SK-N-SH (cell line): ENCODE measurements around the gene ATAD1. TPM values are rescaled to one million over a fixed set of nuclear protein-coding genes. Genes with fewer than 3 reads are reported as not detected.

ENCODE experiments used
- CTCF ChIA-PET: fragments of 300-600, 350-600 bp; formaldehyde crosslinking; extraction: SDS; loops from one replicate; lab custom pipeline; 2021; lab: Yijun Ruan, JAX
- POLR2A ChIA-PET: fragments of 350-600 bp; sonication (Branson Sonifier 250); formaldehyde crosslinking; extraction: SDS; loops from one replicate; lab custom pipeline; 2020; ENCODE audit warnings: antibody characterized with exemption, inconsistent platforms; lab: Yijun Ruan, JAX
- DNase-seq: peaks from one replicate; pipeline ENCODE4 v3.0.0; 2012
- H2AFZ ChIP-seq: fragments of 200-600 bp; sonication (generic); 2 replicates; pipeline ENCODE4 v1.8.1; 2016; ENCODE audit warnings: antibody characterized with exemption, mild to moderate bottlenecking, low read depth
- H3F3A ChIP-seq: fragments of 200-600 bp; sonication (generic); replicated peaks from 2 replicates; pipeline ENCODE3; 2016; ENCODE audit warnings: antibody characterized with exemption, mild to moderate bottlenecking; ENCODE audit not compliant: insufficient read depth
- H3K27ac ChIP-seq, 2 experiments: fragments of 200-500 bp in 1 of 2; fragments of 200-600 bp in 1 of 2; sonication (Bioruptor generic) in 1 of 2; sonication (generic), shearing (Covaris generic) in 1 of 2; 2 replicates each; pipeline versions ENCODE4 v1.5.1 to v1.6.1; 2014 to 2016; ENCODE audit warnings: low read depth in 2 of 2, inconsistent platforms in 1 of 2, low read length in 1 of 2, mild to moderate bottlenecking in 1 of 2, mixed read lengths in 1 of 2
- H3K27me3 ChIP-seq: fragments of 200-600 bp; sonication (generic), shearing (Covaris generic); 2 replicates; pipeline ENCODE4 v1.6.1; 2016; ENCODE audit warnings: mixed run types; ENCODE audit not compliant: insufficient read depth
- H3K36me3 ChIP-seq, 2 experiments: fragments of 200-500 bp in 1 of 2; fragments of 200-600 bp in 1 of 2; sonication (Bioruptor generic) in 1 of 2; sonication (generic) in 1 of 2; replicated peaks in 1 of 2; 2 replicates each; pipeline versions ENCODE3 to v1.5.1; 2014 to 2016; ENCODE audit warnings: low read length in 1 of 2, mild to moderate bottlenecking in 1 of 2; ENCODE audit not compliant: insufficient read depth in 2 of 2, control insufficient read depth in 1 of 2
- H3K4me1 ChIP-seq, 2 experiments: fragments of 200-500 bp in 1 of 2; fragments of 200-600 bp in 1 of 2; sonication (Bioruptor generic) in 1 of 2; sonication (generic), shearing (Covaris generic) in 1 of 2; 2 replicates each; pipeline versions ENCODE4 v1.5.1 to v1.6.1; 2014 to 2016; ENCODE audit warnings: low read depth in 1 of 2, low read length in 1 of 2, mixed run types in 1 of 2; ENCODE audit not compliant: insufficient read depth in 2 of 2, control insufficient read depth in 1 of 2
- H3K4me2 ChIP-seq: fragments of 200-600 bp; sonication (generic), shearing (Covaris generic); 2 replicates; pipeline ENCODE4 v1.6.1; 2017; ENCODE audit warnings: mixed run types
- H3K4me3 ChIP-seq, 2 experiments: fragments of 200-500 bp in 1 of 2; fragments of 200-600 bp in 1 of 2; sonication (Bioruptor generic) in 1 of 2; sonication (generic), shearing (Covaris generic) in 1 of 2; 2 replicates each; pipeline versions ENCODE4 v1.5.1 to v1.8.1; 2014 to 2016; ENCODE audit warnings: low read depth in 2 of 2, inconsistent platforms in 1 of 2, low read length in 1 of 2, mild to moderate bottlenecking in 1 of 2, mixed read lengths in 1 of 2, moderate library complexity in 1 of 2
- H3K79me2 ChIP-seq: fragments of 200-600 bp; sonication (generic); 2 replicates; pipeline ENCODE4 v1.8.1; 2017; ENCODE audit warnings: mild to moderate bottlenecking; ENCODE audit not compliant: insufficient read depth
- H3K9ac ChIP-seq: fragments of 200-600 bp; sonication (generic); 2 replicates; pipeline ENCODE4 v1.6.1; 2017; ENCODE audit warnings: mixed run types
- H3K9me2 ChIP-seq: fragments of 200-600 bp; sonication (generic); 2 replicates; pipeline ENCODE4 v1.6.1; 2017; ENCODE audit warnings: mixed run types
- H3K9me3 ChIP-seq: fragments of 200-600 bp; sonication (generic); 2 replicates; pipeline ENCODE4 v1.6.1; 2017; ENCODE audit warnings: mixed run types, mild to moderate bottlenecking, moderate library complexity
- H4K20me1 ChIP-seq: fragments of 200-600 bp; sonication (generic); 2 replicates; pipeline ENCODE4 v1.6.1; 2017; ENCODE audit warnings: mild to moderate bottlenecking, mixed run types; ENCODE audit not compliant: insufficient read depth
- EP300 ChIP-seq, 2 experiments: IDR thresholded peaks; 2 replicates each; pipeline versions ENCODE4 v1.4.0 to v1.6.1; 2012; ENCODE audit warnings: borderline replicate concordance in 1 of 2, low read depth in 1 of 2, low read length in 1 of 2
- EZH2phosphoT487 ChIP-seq: fragments of 200-600 bp; sonication (generic); IDR thresholded peaks from 2 replicates; pipeline ENCODE4 v1.6.1; 2017; ENCODE audit warnings: low read depth, mixed run types, mild to moderate bottlenecking, antibody characterized with exemption, moderate library complexity, borderline replicate concordance
- GABPA ChIP-seq: IDR thresholded peaks from 2 replicates; pipeline ENCODE4 v1.4.0; 2012; ENCODE audit warnings: low read depth, mild to moderate bottlenecking
- GATA2 ChIP-seq: sonication (generic); formaldehyde crosslinking; IDR thresholded peaks from 2 replicates; pipeline ENCODE4 v1.5.0; 2020; ENCODE audit warnings: mild to moderate bottlenecking, missing genetic modification reagents
- JUND ChIP-seq: IDR thresholded peaks from 2 replicates; pipeline ENCODE4 v1.4.0; 2012
- MEF2A ChIP-seq: IDR thresholded peaks from 2 replicates; pipeline ENCODE4 v1.4.0; 2012; ENCODE audit warnings: low read depth, borderline replicate concordance
- NFIC ChIP-seq: IDR thresholded peaks from 2 replicates; pipeline ENCODE4 v1.4.0; 2012; ENCODE audit warnings: borderline replicate concordance
- NRF1 ChIP-seq: IDR thresholded peaks from 2 replicates; pipeline ENCODE4 v1.6.1; 2012; ENCODE audit warnings: low read depth, mild to moderate bottlenecking, low read length
- RFX5 ChIP-seq: IDR thresholded peaks from 2 replicates; pipeline ENCODE4 v1.6.1; 2012; ENCODE audit warnings: mild to moderate bottlenecking, improper control_type of control experiment, low read length
- RXRA ChIP-seq: IDR thresholded peaks from 2 replicates; pipeline ENCODE4 v1.4.0; 2012; ENCODE audit warnings: low read depth, mild to moderate bottlenecking, borderline replicate concordance
- SIN3A ChIP-seq: IDR thresholded peaks from 2 replicates; pipeline ENCODE4 v1.6.1; 2012; ENCODE audit warnings: low read depth, mild to moderate bottlenecking, low read length, moderate library complexity, borderline replicate concordance
- SMC3 ChIP-seq: IDR thresholded peaks from 2 replicates; pipeline ENCODE4 v1.6.1; 2012; ENCODE audit warnings: low read depth, low read length, improper control_type of control experiment
- TCF12 ChIP-seq: IDR thresholded peaks from 2 replicates; pipeline ENCODE4 v1.4.0; 2012
- TEAD4 ChIP-seq: IDR thresholded peaks from 2 replicates; pipeline ENCODE4 v1.4.0; 2012; ENCODE audit warnings: mild to moderate bottlenecking, borderline replicate concordance; ENCODE audit not compliant: insufficient read depth
- WGBS: methylation state at CpG from one replicate; pipeline ENCODE4 v1.1.6; 2017; ENCODE audit warnings: low lambda C conversion rate; 5-methylcytosine and 5-hydroxymethylcytosine counted together
- polyA plus RNA-seq, 3 experiments: library from polyadenylated mRNA; depleted of rRNA; stranded (reverse); fragments of >200 nt; gene quantifications; 2 replicates each; pipeline ENCODE4 v1.2.3, GENCODE V29; 2012
- TF ChIP-seq, protein P1 (sequence below): fragments of 200-600 bp; sonication (generic); IDR thresholded peaks from 2 replicates; pipeline ENCODE4 v1.6.1; 2017; ENCODE audit warnings: antibody characterized with exemption, mild to moderate bottlenecking, moderate library complexity
- TF ChIP-seq, protein P2 (sequence below): IDR thresholded peaks from 2 replicates; pipeline ENCODE4 v1.4.0; 2012; ENCODE audit warnings: low read depth, borderline replicate concordance
- TF ChIP-seq, protein P3 (sequence below): fragments of 150-350 bp; IDR thresholded peaks from 2 replicates; pipeline ENCODE4 v1.6.1; 2016; ENCODE audit warnings: mild to moderate bottlenecking, low read depth, low read length
- TF ChIP-seq, protein P4 (sequence below): IDR thresholded peaks from 2 replicates; pipeline ENCODE4 v1.4.0; 2012; ENCODE audit warnings: low read depth
- TF ChIP-seq, protein P5 (sequence below): IDR thresholded peaks from 2 replicates; pipeline ENCODE4 v1.4.0; 2012; ENCODE audit warnings: low read depth, borderline replicate concordance

ATAD1 gene
- polyA plus RNA-seq, 1 of the 3 experiments (the other 2 are of a cell fraction) = 13.5 TPM

DNA sequence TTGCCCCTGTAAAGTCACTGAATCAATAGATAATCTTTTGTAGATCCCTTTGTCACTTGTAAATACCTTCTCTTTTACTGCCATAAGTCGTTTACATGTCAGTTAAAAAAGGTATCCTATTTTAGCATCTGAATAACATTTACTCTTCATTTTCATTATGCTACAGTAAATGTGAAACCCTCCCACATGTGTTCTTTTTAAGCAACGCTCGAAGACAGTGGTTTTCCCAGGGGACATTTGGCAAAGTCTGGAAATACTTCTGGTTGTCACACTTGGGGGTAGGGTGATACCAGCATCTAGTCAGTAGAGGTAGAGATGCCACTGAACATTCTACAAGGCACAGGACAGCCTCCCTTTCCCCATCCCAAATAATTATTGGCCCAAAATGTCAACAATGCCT is 23.7 kb downstream of the ATAD1 start (continued):
- TF ChIP-seq, protein P1, sequence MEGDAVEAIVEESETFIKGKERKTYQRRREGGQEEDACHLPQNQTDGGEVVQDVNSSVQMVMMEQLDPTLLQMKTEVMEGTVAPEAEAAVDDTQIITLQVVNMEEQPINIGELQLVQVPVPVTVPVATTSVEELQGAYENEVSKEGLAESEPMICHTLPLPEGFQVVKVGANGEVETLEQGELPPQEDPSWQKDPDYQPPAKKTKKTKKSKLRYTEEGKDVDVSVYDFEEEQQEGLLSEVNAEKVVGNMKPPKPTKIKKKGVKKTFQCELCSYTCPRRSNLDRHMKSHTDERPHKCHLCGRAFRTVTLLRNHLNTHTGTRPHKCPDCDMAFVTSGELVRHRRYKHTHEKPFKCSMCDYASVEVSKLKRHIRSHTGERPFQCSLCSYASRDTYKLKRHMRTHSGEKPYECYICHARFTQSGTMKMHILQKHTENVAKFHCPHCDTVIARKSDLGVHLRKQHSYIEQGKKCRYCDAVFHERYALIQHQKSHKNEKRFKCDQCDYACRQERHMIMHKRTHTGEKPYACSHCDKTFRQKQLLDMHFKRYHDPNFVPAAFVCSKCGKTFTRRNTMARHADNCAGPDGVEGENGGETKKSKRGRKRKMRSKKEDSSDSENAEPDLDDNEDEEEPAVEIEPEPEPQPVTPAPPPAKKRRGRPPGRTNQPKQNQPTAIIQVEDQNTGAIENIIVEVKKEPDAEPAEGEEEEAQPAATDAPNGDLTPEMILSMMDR = no peak

DNA sequence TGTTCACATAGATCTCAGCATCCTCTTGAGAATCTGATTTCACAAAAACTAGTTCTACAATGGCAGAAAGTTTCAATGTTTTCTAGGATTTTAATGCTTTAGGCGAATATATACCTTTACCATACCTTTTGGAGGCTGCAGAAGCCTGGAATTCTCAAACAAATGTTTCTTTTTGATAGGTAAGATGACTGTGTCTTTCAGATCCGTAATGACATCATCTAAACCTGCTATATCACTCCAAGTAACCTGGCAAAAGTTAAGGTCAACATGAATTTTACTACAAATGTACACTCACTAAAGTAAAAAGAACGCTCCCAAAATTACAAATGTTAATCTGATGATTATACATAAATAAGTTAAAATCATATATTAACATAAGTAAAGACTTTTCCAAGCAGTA is 27.8 kb downstream of the ATAD1 start:
- Histone ChIP-seq H3K27ac (no peak overlapping the region), H3K4me2 (no peak overlapping the region), H3F3A (peaks cover 16% of the 10 kb centered on the region), H3K4me1 (no peaks in the 10 kb centered on the region), H3K27me3 (no peaks in the 10 kb centered on the region), H3K9me3 (no peaks in the 10 kb centered on the region), H3K4me3 (no peak overlapping the region), H3K36me3 (peaks cover 61 to 80% of the 10 kb centered on the region in 2 experiments), H3K79me2 (peaks cover 28% of the 10 kb centered on the region), H2AFZ (no peak overlapping the region), H3K9me2 (no peaks in the 10 kb centered on the region), H4K20me1 (no peaks in the 10 kb centered on the region; the same call in 1 of the 2 replicates), H3K9ac (no peak overlapping the region)
- WGBS = 84% methylated on average over 3 of the region's 3 CpGs
- DNase-seq = no peak
- CTCF ChIA-PET = no interaction called here
- POLR2A ChIA-PET = no interaction called here
- TF ChIP-seq, protein P2, sequence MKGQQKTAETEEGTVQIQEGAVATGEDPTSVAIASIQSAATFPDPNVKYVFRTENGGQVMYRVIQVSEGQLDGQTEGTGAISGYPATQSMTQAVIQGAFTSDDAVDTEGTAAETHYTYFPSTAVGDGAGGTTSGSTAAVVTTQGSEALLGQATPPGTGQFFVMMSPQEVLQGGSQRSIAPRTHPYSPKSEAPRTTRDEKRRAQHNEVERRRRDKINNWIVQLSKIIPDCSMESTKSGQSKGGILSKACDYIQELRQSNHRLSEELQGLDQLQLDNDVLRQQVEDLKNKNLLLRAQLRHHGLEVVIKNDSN = no peak
- TF ChIP-seq, protein P3, sequence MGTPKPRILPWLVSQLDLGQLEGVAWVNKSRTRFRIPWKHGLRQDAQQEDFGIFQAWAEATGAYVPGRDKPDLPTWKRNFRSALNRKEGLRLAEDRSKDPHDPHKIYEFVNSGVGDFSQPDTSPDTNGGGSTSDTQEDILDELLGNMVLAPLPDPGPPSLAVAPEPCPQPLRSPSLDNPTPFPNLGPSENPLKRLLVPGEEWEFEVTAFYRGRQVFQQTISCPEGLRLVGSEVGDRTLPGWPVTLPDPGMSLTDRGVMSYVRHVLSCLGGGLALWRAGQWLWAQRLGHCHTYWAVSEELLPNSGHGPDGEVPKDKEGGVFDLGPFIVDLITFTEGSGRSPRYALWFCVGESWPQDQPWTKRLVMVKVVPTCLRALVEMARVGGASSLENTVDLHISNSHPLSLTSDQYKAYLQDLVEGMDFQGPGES = no peak
- TF ChIP-seq JUND (no peak), RFX5 (no peak), RXRA (no peak), EZH2phosphoT487 (no peak), TEAD4 (no peak), SMC3 (no peak), GATA2 (CRISPR knock-in tag) (no peak), NFIC (no peak), GABPA (no peak), TCF12 (no peak), MEF2A (no peak), EP300 (IDR thresholded peaks at IDR 0.05; ENCODE audit: borderline replicate concordance in 1 of 2, low read depth in 1 of 2, low read length in 1 of 2) (no peak), SIN3A (no peak), NRF1 (no peak)
- TF ChIP-seq, protein P1 = no peak
- TF ChIP-seq, protein P4, sequence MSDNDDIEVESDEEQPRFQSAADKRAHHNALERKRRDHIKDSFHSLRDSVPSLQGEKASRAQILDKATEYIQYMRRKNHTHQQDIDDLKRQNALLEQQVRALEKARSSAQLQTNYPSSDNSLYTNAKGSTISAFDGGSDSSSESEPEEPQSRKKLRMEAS = no peak
- TF ChIP-seq, protein P5, sequence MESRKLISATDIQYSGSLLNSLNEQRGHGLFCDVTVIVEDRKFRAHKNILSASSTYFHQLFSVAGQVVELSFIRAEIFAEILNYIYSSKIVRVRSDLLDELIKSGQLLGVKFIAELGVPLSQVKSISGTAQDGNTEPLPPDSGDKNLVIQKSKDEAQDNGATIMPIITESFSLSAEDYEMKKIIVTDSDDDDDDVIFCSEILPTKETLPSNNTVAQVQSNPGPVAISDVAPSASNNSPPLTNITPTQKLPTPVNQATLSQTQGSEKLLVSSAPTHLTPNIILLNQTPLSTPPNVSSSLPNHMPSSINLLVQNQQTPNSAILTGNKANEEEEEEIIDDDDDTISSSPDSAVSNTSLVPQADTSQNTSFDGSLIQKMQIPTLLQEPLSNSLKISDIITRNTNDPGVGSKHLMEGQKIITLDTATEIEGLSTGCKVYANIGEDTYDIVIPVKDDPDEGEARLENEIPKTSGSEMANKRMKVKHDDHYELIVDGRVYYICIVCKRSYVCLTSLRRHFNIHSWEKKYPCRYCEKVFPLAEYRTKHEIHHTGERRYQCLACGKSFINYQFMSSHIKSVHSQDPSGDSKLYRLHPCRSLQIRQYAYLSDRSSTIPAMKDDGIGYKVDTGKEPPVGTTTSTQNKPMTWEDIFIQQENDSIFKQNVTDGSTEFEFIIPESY = no peak
